HG02885 (cell line): ENCODE measurements around the gene KIR3DL2.
"Not testable (repeated sequence)": the region's sequence is repeated elsewhere in the genome, so short reads cannot be mapped to it uniquely, and the experiment has no call there.

Experiments
- ATAC-seq: cut with Tn5 transposase; IDR thresholded peaks from one replicate; pipeline ENCODE4 v1.9.1; 2021; ENCODE audit warnings: mild to moderate bottlenecking; ENCODE audit not compliant: unreplicated experiment, poor library complexity

KIR3DL2 gene

DNA sequence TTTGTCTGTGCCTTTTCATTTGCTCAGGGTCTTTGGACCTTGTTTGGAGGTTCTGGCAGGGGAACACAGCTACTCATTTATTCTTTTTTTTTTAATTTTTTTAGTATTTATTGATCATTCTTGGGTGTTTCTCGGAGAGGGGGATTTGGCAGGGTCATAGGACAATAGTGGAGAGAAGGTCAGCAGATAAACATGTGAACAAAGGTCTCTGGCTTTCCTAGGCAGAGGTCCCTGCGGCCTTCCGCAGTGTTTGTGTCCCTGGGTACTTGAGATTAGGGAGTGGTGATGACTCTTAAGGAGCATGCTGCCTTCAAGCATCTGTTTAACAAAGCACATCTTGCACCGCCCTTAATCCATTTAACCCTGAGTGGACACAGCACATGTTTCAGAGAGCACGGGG is 57.7 kb downstream of the KIR3DL2 start:
- not testable (repeated sequence) for ATAC-seq
